ENCODE results near the gene HPCAL1.
A peak's percentile ranks its signal among the peaks of the same experiment; 100 is the strongest.
"Not testable (repeated sequence)": the region's sequence is repeated elsewhere in the genome, so short reads cannot be mapped to it uniquely, and the experiment has no call there.

The HPCAL1 gene

DNA sequence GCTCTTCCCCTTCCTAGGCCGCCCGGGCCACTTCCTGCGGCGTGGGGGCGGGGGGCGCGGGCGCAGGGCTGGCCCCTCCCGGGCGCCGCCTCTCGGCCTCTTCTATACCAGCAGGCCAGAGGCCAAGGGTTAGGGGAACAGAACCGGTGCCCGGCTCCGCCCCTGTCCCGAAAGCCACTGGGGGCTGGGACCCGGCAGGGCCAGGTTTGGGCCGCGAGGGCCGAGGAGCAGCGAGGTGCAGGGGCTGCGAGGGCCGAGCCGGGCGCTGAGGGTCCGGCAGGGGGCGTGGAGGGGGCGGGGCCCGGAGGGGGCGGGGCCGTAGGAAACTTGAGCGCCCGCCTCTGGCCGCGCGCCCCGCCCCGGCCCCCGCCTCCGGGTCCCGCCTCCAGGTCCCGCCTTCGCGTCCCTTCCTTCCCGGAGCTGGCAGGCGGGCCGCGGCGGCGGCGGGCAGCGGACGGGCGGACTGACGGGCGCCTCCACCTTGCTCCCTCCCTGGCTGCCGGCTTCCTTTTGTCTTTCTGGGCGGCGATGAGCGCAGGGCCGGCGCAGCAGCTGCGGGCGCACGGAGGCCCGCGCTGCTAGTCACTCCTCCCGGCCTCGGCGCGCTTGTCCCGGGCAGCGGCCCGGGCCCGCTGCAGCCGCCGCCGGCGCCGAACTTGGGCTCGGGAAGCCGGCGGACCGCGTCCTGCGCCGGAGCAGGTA lies at the start of gene HPCAL1:
TSS of gene HPCAL1 (plus strand) at position 426 of the 702 bp plus-strand sequence. CDS start 116,854 bp downstream, outside the sequence.
- no peak for TF ChIP-seq JUND (IDR thresholded peaks at IDR 0.05; ENCODE audit: low read depth)
- in situ Hi-C loops (cut with HindIII; ENCODE audit: low pct_unique_long_range_greater_than_20kb, low sequenced_read_pairs), result no loop called here
- DNase-seq (ENCODE audit: low read depth in 1 of 2, low spot score in 1 of 2), result peak; percentile 75 to 88

GRCh38 chr2:10253596-10254372 lies 48.9 kb upstream of the HPCAL1 start:
- no peak for TF ChIP-seq JUND (IDR thresholded peaks at IDR 0.05; ENCODE audit: low read depth)
- in situ Hi-C loops (cut with HindIII; ENCODE audit: low pct_unique_long_range_greater_than_20kb, low sequenced_read_pairs), result no loop called here
- DNase-seq (ENCODE audit: low read depth in 1 of 2, low spot score in 1 of 2), result no peak

GRCh38 chr2:10254373-10255188 lies 48.1 kb upstream of the HPCAL1 start:
- no peak for DNase-seq (ENCODE audit: low read depth in 1 of 2, low spot score in 1 of 2)

GRCh38 chr2:10255189-10256030 lies 47.3 kb upstream of the HPCAL1 start:
- no peak for TF ChIP-seq JUND (IDR thresholded peaks at IDR 0.05; ENCODE audit: low read depth)
- in situ Hi-C loops (cut with HindIII; ENCODE audit: low pct_unique_long_range_greater_than_20kb, low sequenced_read_pairs), result no loop called here
- DNase-seq (ENCODE audit: low read depth in 1 of 2, low spot score in 1 of 2), result no peak

More at GRCh38 chr2:10254373-10255188, 48.1 kb upstream of the HPCAL1 start:
- no peak for TF ChIP-seq JUND (IDR thresholded peaks at IDR 0.05; ENCODE audit: low read depth)
- in situ Hi-C loops (cut with HindIII; ENCODE audit: low pct_unique_long_range_greater_than_20kb, low sequenced_read_pairs), result no loop called here

GRCh38 chr2:10256031-10256514 lies 46.6 kb upstream of the HPCAL1 start:
- DNase-seq (ENCODE audit: low read depth in 1 of 2, low spot score in 1 of 2), result no peak
- TF ChIP-seq JUND (IDR thresholded peaks at IDR 0.05; ENCODE audit: low read depth), result no peak
- in situ Hi-C loops (cut with HindIII; ENCODE audit: low pct_unique_long_range_greater_than_20kb, low sequenced_read_pairs), result no loop called here

- in situ Hi-C loops (cut with HindIII; ENCODE audit: low pct_unique_long_range_greater_than_20kb, low sequenced_read_pairs), result no loop called here
- no peak for TF ChIP-seq JUND (IDR thresholded peaks at IDR 0.05; ENCODE audit: low read depth)
- no peak for DNase-seq (ENCODE audit: low read depth in 1 of 2, low spot score in 1 of 2)
Measured at GRCh38 chr2:10256515-10257031, 46.1 kb upstream of the HPCAL1 start.

DNA sequence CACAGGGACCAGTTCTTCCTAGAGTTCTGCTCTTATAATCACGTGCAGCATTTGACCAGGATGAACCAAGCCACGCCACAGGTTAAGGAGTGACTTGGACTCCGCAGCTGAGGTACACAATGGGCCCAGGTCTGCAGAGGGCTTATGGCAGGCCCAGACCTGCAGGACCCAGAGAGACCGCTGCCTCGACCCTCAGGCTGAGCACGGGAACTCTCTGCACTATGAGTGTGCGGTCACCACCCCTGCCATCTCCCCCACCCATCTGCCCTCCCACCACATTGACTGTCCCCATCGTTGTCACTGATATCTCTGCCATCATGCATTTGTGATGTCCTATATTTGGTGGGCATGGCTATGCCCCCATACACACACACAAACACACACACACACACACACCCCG lies 45.7 kb upstream of the HPCAL1 start:
- in situ Hi-C loops (cut with HindIII; ENCODE audit: low pct_unique_long_range_greater_than_20kb, low sequenced_read_pairs), result no loop called here
- no peak for DNase-seq (ENCODE audit: low read depth in 1 of 2, low spot score in 1 of 2)
- no peak for TF ChIP-seq JUND (IDR thresholded peaks at IDR 0.05; ENCODE audit: low read depth)

GRCh38 chr2:10257500-10258147 lies 45.1 kb upstream of the HPCAL1 start:
- DNase-seq (ENCODE audit: low read depth in 1 of 2, low spot score in 1 of 2), result no peak
- TF ChIP-seq JUND (IDR thresholded peaks at IDR 0.05; ENCODE audit: low read depth), result no peak
- in situ Hi-C loops (cut with HindIII; ENCODE audit: low pct_unique_long_range_greater_than_20kb, low sequenced_read_pairs), result no loop called here

- in situ Hi-C loops (cut with HindIII; ENCODE audit: low pct_unique_long_range_greater_than_20kb, low sequenced_read_pairs), result no loop called here
- DNase-seq (ENCODE audit: low read depth in 1 of 2, low spot score in 1 of 2), result no peak
- TF ChIP-seq JUND (IDR thresholded peaks at IDR 0.05; ENCODE audit: low read depth), result no peak
Measured at GRCh38 chr2:10258326-10258725, 44.4 kb upstream of the HPCAL1 start.

GRCh38 chr2:10258726-10259125 lies 44.0 kb upstream of the HPCAL1 start:
- DNase-seq (ENCODE audit: low read depth in 1 of 2, low spot score in 1 of 2), result peak in 1 of 2 experiments; percentile 12
- TF ChIP-seq JUND (IDR thresholded peaks at IDR 0.05; ENCODE audit: low read depth), result no peak

DNA sequence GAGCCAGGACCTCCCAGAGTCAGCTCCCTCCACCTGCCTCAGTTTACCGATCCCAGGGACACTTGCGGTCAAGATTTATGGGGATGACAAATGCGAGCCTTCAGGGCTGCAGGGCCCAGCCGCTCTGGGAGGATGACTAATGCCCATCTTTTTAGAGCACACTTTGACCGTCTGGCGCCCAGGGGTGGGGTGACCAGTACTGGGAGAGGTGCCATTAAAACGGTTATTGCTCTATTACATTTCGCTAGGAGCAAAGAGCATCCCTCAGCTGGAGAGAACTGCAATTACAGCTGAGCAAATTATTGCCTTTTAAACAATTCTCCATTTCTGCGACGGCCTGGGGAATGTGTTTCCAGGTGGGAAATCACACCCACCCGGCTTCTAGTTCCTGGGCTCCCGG lies 42.6 kb upstream of the HPCAL1 start:
- no peak for TF ChIP-seq JUND (IDR thresholded peaks at IDR 0.05; ENCODE audit: low read depth)
- in situ Hi-C loops (cut with HindIII; ENCODE audit: low pct_unique_long_range_greater_than_20kb, low sequenced_read_pairs), result no loop called here
- DNase-seq (ENCODE audit: low read depth in 1 of 2, low spot score in 1 of 2), result no peak

More at GRCh38 chr2:10258726-10259125, 44.0 kb upstream of the HPCAL1 start:
- in situ Hi-C loops (cut with HindIII; ENCODE audit: low pct_unique_long_range_greater_than_20kb, low sequenced_read_pairs), result no loop called here

DNA sequence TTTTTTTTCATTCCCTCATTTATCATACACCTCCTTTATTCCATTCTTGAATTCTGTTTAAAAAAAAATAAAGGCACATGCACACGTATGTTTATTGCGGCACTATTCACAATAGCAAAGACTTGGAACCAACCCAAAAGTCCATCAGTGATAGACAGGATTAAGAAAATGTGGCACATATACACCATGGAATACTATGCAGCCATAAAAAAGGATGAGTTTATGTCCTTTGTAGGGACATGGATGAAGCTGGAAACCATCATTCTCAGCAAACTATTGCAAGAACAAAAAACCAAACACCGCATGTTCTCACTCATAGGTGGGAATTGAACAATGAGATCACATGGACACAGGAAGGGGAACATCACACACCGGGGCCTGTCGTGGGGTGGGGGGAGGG lies 39.2 kb upstream of the HPCAL1 start:
- DNase-seq (ENCODE audit: low read depth in 1 of 2, low spot score in 1 of 2); in situ Hi-C loops (cut with HindIII; ENCODE audit: low pct_unique_long_range_greater_than_20kb, low sequenced_read_pairs): not testable (repeated sequence)
